Mesendoderm (in vitro differentiated cells): ENCODE results near the gene FAM177A1.
"Not testable (repeated sequence)": the region's sequence is repeated elsewhere in the genome, so short reads cannot be mapped to it uniquely, and the experiment has no call there.

Experiments used
- DNase-seq: peaks from one replicate; pipeline ENCODE4 v3.0.0; 2013
- H2AK5ac ChIP-seq: 2 replicates; pipeline ENCODE4 v1.6.1; 2013; ENCODE audit warnings: low read length, inconsistent platforms
- H2BK120ac ChIP-seq: 2 replicates; pipeline ENCODE4 v1.6.1; 2013; ENCODE audit warnings: low read depth, mild to moderate bottlenecking, low read length, moderate library complexity, mixed read lengths
- H2BK15ac ChIP-seq: replicated peaks from 2 replicates; pipeline ENCODE4 v1.6.1; 2013; ENCODE audit warnings: low read depth, mild to moderate bottlenecking, moderate library complexity
- H2BK5ac ChIP-seq: 2 replicates; pipeline ENCODE4 v1.6.1; 2013; ENCODE audit warnings: low read length, inconsistent platforms
- H3K18ac ChIP-seq: 2 replicates; pipeline ENCODE4 v1.6.1; 2013; ENCODE audit warnings: mild to moderate bottlenecking, low read length, mixed read lengths
- H3K23ac ChIP-seq: one replicate; pipeline ENCODE4 v1.6.1; 2013; ENCODE audit warnings: low read length
- H3K27ac ChIP-seq: 2 replicates; pipeline ENCODE4 v1.5.1; 2013; ENCODE audit warnings: low read depth, mild to moderate bottlenecking, inconsistent platforms, low read length, moderate library complexity
- H3K27me3 ChIP-seq: 2 replicates; pipeline ENCODE4 v1.6.1; 2013; ENCODE audit warnings: low read length, control low read depth, mild to moderate bottlenecking, inconsistent platforms; ENCODE audit not compliant: insufficient read depth, poor library complexity
- H3K36me3 ChIP-seq: 2 replicates; pipeline ENCODE4 v1.6.1; 2013; ENCODE audit warnings: low read length, inconsistent platforms; ENCODE audit not compliant: control insufficient read depth, insufficient read depth
- H3K4ac ChIP-seq: one replicate; pipeline ENCODE4 v1.6.1; 2013; ENCODE audit warnings: low read depth, mild to moderate bottlenecking, low read length, moderate library complexity
- H3K4me1 ChIP-seq: 2 replicates; pipeline ENCODE4 v1.6.1; 2013; ENCODE audit warnings: low read depth, low read length, inconsistent platforms; ENCODE audit not compliant: control insufficient read depth
- H3K4me2 ChIP-seq: 2 replicates; pipeline ENCODE4 v1.6.1; 2013; ENCODE audit warnings: low read length
- H3K4me3 ChIP-seq: 2 replicates; pipeline ENCODE4 v1.5.1; 2013; ENCODE audit warnings: mild to moderate bottlenecking, low read length
- H3K56ac ChIP-seq: one replicate; pipeline ENCODE4 v1.6.1; 2013; ENCODE audit warnings: low read length
- H3K79me1 ChIP-seq: 2 replicates; pipeline ENCODE4 v1.6.1; 2013; ENCODE audit warnings: low read length, inconsistent platforms
- H3K79me2 ChIP-seq: 2 replicates; pipeline ENCODE4 v1.6.1; 2013; ENCODE audit warnings: mild to moderate bottlenecking, low read length; ENCODE audit not compliant: control insufficient read depth, insufficient read depth
- H3K9ac ChIP-seq: 2 replicates; pipeline ENCODE4 v1.6.1; 2013; ENCODE audit warnings: low read length, inconsistent platforms
- H4K5ac ChIP-seq: one replicate; pipeline ENCODE4 v1.6.1; 2013; ENCODE audit warnings: low read length
- H4K8ac ChIP-seq: one replicate; pipeline ENCODE4 v1.6.1; 2013; ENCODE audit warnings: low read depth, mild to moderate bottlenecking, control low read depth, low read length, moderate library complexity
- WGBS: extraction: QIAGEN DNeasy Blood & Tissue Kit; methylation state at CpG from one replicate; pipeline ENCODE4 v1.1.7; 2013; ENCODE audit warnings: low lambda C conversion rate, missing lambda C conversion rate; ENCODE audit not compliant: insufficient coverage; ENCODE audit errors: extremely low coverage; 5-methylcytosine and 5-hydroxymethylcytosine counted together

FAM177A1 gene

DNA sequence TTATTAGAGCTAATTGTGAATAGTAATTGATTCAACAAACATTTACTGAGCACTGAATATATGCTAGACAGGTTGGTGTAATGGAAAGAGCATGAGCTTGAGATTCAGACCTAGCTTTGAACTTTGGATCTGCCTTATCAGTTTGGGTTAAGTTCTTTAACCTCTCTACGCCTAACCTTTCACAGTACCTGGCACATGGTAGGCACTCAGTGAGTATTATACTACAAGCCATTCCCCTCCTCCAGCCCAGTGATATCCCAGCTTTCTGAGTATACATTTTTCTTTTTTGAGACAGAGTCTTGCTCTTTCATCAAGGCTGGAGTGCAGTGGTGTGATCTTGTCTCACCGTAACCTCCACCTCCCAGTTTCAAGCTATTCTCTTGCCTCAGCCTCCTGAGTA is 32.0 kb downstream of the FAM177A1 start:
- H3K79me2 ChIP-seq, result no peaks in the 10 kb centered on the region
- no peaks in the 10 kb centered on the region for H3K79me1 ChIP-seq
- no peak overlapping the region for H2BK5ac ChIP-seq
- H3K27ac ChIP-seq, result no peak overlapping the region
- H4K5ac ChIP-seq, result no peak overlapping the region
- no peak overlapping the region for H3K56ac ChIP-seq
- no peak for DNase-seq
- H4K8ac ChIP-seq, result no peak overlapping the region
- H2BK120ac ChIP-seq, result no peak overlapping the region
- H3K23ac ChIP-seq, result no peak overlapping the region
- no peak overlapping the region for H2BK15ac ChIP-seq
- no peaks in the 10 kb centered on the region for H3K36me3 ChIP-seq
- no peak overlapping the region for H2AK5ac ChIP-seq
- H3K18ac ChIP-seq, result no peak overlapping the region
- no peaks in the 10 kb centered on the region for H3K4me1 ChIP-seq
- WGBS, result no CpG with 5 or more reads among the region's 2 CpGs
- H3K27me3 ChIP-seq, result no peaks in the 10 kb centered on the region
- no peak overlapping the region for H3K4me3 ChIP-seq
- no peak overlapping the region for H3K4ac ChIP-seq
- H3K9ac ChIP-seq, result no peak overlapping the region
- no peak overlapping the region for H3K4me2 ChIP-seq

DNA sequence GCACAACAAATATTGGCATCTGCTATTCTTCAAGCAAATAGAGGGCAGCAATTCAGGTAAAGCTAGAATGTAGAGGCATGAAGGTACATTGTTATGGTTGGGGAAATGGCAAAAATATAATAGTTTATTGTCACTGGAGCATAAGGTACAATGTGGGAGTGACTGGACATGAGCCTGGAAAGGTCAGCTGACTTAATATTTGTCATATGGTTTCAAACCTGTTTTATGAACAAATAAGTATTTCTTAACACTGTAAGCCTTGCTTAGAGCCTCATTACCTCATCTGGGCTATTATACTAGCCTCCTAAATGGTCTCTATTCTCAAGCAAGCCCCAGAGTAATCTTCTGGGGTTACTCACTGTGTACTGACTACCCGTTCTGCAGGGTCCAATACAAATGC is 33.7 kb downstream of the FAM177A1 start:
- WGBS, result no CpG with 5 or more reads among the region's 1 CpG
- Histone ChIP-seq H3K4ac (no peak overlapping the region), H3K79me1 (no peaks in the 10 kb centered on the region), H3K4me1 (no peaks in the 10 kb centered on the region), H2BK15ac (no peak overlapping the region), H3K79me2 (no peaks in the 10 kb centered on the region), H3K18ac (no peak overlapping the region), H3K4me2 (no peak overlapping the region), H3K27me3 (no peaks in the 10 kb centered on the region), H4K8ac (no peak overlapping the region), H3K36me3 (peaks cover 1% of the 10 kb centered on the region), H2BK5ac (no peak overlapping the region), H3K9ac (no peak overlapping the region), H3K27ac (no peak overlapping the region), H3K23ac (no peak overlapping the region), H4K5ac (no peak overlapping the region), H3K4me3 (no peak overlapping the region), H3K56ac (no peak overlapping the region), H2AK5ac (no peak overlapping the region), H2BK120ac (no peak overlapping the region)
- DNase-seq, result no peak

GRCh38 chr14:35083530-35084150 is 37.6 kb downstream of the FAM177A1 start:
- Histone ChIP-seq H2BK15ac (no peak overlapping the region), H3K27me3 (no peaks in the 10 kb centered on the region), H4K8ac (no peak overlapping the region), H3K23ac (no peak overlapping the region), H3K9ac (no peak overlapping the region), H3K4me2 (no peak overlapping the region), H2AK5ac (no peak overlapping the region), H2BK120ac (no peak overlapping the region), H3K18ac (no peak overlapping the region), H4K5ac (no peak overlapping the region), H2BK5ac (no peak overlapping the region), H3K4ac (no peak overlapping the region), H3K4me3 (no peak overlapping the region), H3K79me1 (no peaks in the 10 kb centered on the region), H3K4me1 (no peaks in the 10 kb centered on the region), H3K36me3 (peaks cover 1% of the 10 kb centered on the region), H3K56ac (no peak overlapping the region), H3K79me2 (no peaks in the 10 kb centered on the region), H3K27ac (no peak overlapping the region)
- DNase-seq, result no peak
- WGBS, result no CpG with 5 or more reads among the region's 8 CpGs

DNA sequence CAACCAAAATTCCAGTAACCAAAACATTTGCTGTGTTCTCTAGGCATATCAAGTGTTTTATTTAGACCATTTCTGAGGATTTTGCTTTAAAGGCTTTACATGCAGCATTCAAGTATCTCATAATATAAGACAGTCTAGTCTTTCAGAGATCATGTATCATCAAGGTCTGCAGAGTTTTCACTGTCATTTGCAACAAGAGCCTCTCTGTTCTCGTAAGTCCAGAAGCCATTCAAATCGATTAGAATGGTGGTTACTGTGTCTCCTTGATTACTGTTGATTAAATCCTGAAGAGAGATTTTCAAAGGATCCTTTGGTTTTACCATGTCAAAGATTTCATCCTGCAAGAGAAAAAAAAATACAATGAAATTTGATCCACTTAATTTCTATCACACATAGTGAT is 39.4 kb downstream of the FAM177A1 start:
- WGBS, result no CpG with 5 or more reads among the region's 2 CpGs
- H3K27ac ChIP-seq, result no peak overlapping the region
- peaks cover 1% of the 10 kb centered on the region for H3K36me3 ChIP-seq

GRCh38 chr14:35088514-35088913 is 42.4 kb downstream of the FAM177A1 start:
- no CpG with 5 or more reads among the region's 2 CpGs for WGBS
- Histone ChIP-seq H3K9ac (no peak overlapping the region), H3K79me2 (no peaks in the 10 kb centered on the region), H3K4me3 (no peak overlapping the region), H2AK5ac (no peak overlapping the region), H3K4me2 (no peak overlapping the region), H4K5ac (no peak overlapping the region), H3K4me1 (no peaks in the 10 kb centered on the region), H3K27ac (no peak overlapping the region), H3K36me3 (peaks cover 1% of the 10 kb centered on the region), H3K23ac (no peak overlapping the region), H3K79me1 (no peaks in the 10 kb centered on the region), H2BK120ac (no peak overlapping the region), H3K18ac (no peak overlapping the region), H2BK5ac (no peak overlapping the region), H2BK15ac (no peak overlapping the region), H3K27me3 (no peaks in the 10 kb centered on the region), H4K8ac (no peak overlapping the region), H3K56ac (no peak overlapping the region), H3K4ac (no peak overlapping the region)
- DNase-seq, result no peak

More for the DNA sequence above, 39.4 kb downstream of the FAM177A1 start:
- no peak overlapping the region for H2BK15ac ChIP-seq
- no peak overlapping the region for H3K56ac ChIP-seq
- DNase-seq, result no peak
- H3K9ac ChIP-seq, result no peak overlapping the region
- no peak overlapping the region for H2AK5ac ChIP-seq
- H3K4me3 ChIP-seq, result no peak overlapping the region
- no peak overlapping the region for H3K4ac ChIP-seq
- H3K79me1 ChIP-seq, result no peaks in the 10 kb centered on the region
- H2BK120ac ChIP-seq, result no peak overlapping the region
- no peaks in the 10 kb centered on the region for H3K27me3 ChIP-seq
- H3K4me1 ChIP-seq, result no peaks in the 10 kb centered on the region
- no peak overlapping the region for H2BK5ac ChIP-seq
- H3K79me2 ChIP-seq, result no peaks in the 10 kb centered on the region
- H4K8ac ChIP-seq, result no peak overlapping the region
- no peak overlapping the region for H3K18ac ChIP-seq
- H3K4me2 ChIP-seq, result no peak overlapping the region
- no peak overlapping the region for H3K23ac ChIP-seq
- no peak overlapping the region for H4K5ac ChIP-seq

GRCh38 chr14:35094645-35095044 is 48.6 kb downstream of the FAM177A1 start:
- not testable (repeated sequence) for H3K4ac ChIP-seq, H4K8ac ChIP-seq, DNase-seq, H3K36me3 ChIP-seq, H3K18ac ChIP-seq, H3K79me1 ChIP-seq, H4K5ac ChIP-seq, H2BK5ac ChIP-seq, H3K9ac ChIP-seq, H3K4me3 ChIP-seq, H2AK5ac ChIP-seq, H3K79me2 ChIP-seq, H2BK15ac ChIP-seq, H3K56ac ChIP-seq, H3K23ac ChIP-seq, H3K27ac ChIP-seq, H3K27me3 ChIP-seq, H3K4me1 ChIP-seq, H3K4me2 ChIP-seq, H2BK120ac ChIP-seq
- no CpG with 5 or more reads among the region's 6 CpGs for WGBS
